NCI-H2081 (cell line): ENCODE results near the gene ARHGEF38.
"Not testable (repeated sequence)": the region's sequence is repeated elsewhere in the genome, so short reads cannot be mapped to it uniquely, and the experiment has no call there.

Experiments used
- DNase-seq, 2 experiments: peaks; one replicate each; lab custom pipeline; 2025; lab: John Stamatoyannopoulos, UW

Gene ARHGEF38

DNA sequence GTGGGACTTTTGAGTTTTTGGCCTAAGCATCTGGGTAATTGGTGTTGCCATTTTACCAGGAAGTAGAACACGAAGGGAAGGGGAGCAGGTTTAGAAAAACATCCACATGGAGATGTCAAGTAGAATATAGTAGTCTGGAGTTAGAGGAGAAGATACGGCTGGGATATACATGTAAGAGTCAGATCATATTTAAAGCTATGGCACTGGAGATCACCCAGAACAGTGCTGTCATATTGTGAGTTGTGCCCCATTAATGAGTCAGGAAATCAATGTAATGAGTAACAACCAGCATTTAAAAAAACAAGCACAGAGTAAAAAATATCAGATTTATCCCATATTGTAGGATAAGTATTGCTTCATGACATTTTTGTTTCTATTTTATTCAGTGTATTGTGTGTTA is 160.3 kb downstream of the ARHGEF38 start:
- DNase-seq, result no peak

DNA sequence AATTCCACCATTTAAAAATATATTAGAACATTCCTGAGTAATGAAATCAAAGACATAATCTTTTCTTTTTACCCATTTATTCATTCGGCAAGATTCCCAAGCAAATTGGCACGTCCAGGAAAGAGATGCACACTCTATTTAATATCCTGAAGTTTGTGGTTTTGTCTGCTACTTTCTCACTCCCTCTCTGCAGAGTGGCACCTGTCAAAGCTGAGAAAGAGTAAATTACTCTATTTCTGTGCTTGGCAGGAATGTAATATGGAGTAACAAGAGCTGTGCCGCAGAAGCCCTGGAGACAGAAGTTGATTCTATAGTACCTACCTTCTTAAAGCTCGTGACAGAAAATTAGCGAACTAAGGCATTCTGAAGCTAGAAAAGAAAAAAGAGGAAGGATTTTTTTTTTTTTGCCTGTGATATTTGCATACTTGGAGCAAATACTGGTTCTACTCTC is 161.7 kb downstream of the ARHGEF38 start:
- no peak for DNase-seq

DNA sequence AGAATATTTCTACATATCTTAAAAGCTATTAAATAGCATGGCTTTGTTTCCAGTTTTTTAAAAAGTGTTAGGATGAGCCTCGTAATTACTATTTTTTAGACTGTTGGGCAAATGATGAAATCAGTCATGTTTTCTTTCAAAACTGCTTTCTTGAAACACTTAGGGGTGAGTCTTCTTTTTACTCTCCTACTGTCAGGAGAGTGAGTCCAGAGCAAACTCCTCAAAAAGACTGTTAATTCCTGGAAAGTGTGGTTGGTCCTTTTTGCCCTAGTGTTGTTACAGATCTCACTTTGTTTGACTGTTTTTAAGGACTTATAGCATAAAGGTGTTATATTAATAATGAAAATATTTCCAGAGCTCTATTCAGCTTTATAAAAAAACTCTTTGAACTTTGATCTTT is 162.5 kb downstream of the ARHGEF38 start:
- no peak for DNase-seq

DNA sequence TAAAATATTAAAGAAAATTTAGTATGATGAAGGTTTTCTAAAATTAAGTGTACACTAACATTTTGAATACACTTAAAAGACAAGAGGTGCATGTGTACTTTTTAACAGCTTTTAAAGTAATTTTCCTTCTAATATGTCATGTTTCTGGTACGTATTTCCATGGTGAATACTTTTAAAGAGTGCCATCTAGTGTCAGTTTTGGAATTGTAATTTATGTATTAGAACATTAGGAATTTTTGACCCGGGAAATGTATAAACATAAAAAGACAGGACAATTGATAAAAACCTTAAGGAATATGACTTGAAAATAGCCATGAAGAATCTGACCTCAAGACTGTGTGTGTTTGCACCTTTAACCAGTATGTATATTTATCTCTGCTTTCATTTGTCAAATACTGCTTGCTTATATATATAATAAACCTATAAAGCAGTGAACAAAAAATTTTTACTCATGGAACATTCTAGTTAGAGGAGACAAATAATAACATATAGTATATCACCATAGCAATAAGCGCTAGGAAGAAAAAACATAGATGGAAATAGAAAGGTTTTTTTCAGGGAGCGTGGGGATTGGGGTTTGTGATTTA is 163.4 kb downstream of the ARHGEF38 start:
- DNase-seq, result peak in 1 of 2 experiments; percentile 49

DNA sequence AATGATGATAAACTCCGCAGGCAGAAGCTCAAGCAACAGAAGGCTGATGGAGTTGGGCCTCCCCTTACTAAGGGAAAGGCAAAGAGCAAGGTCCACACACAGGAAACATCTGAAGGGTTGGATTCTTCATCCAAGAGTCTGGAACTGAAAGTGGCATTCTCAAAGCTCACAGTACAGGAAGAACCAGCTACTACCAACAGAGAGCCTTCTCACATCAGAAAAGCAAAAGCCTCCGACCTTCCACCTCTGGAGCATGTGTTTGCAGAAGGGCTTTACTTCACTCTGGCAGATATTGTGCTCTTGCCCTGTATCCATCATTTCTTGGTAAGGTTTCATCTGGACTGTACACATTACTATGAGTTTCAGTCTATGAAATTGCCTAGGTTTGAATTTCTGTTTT is 166.8 kb downstream of the ARHGEF38 start:
- DNase-seq, result no peak

DNA sequence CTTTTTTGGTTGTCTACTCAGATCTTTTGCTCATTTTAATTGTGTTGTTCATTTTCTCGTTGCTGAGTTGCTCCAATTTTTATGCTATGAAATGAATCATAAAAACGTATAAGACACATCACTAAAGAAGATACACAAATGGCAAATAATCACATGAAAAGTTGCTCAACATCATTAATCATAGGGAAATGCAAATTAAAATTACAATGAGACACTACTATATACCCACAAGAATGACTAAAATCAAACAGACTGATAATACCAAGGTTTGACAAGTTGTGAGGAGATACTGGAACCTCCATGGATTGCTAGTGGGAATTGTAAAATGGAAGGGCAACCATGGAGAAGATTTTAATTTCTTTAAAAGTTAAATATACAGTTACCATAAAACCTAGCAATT is 173.2 kb downstream of the ARHGEF38 start:
- DNase-seq, result no peak

DNA sequence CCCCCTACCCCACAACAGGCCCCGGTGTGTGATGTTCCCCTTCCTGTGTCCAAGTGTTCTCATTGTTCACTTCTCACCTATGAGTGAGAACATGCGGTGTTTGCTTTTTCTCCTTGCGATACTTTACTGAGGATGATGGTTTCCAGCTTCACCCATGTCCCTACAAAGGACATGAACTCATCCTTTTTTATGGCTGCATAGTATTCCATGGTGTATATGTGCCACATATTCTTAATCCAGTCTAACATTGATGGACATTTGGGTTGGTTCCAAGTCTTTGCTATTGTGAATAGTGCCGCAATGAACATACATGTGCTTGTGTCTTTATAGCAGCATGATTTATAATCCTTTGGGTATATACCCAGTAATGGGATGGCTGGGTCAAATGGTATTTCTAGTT is 177.5 kb downstream of the ARHGEF38 start:
- DNase-seq, result not testable (repeated sequence)
